Lung (tissue), 12 donors: Measurements from ENCODE around the gene SLC35B1. TPM values are rescaled to one million over a fixed set of nuclear protein-coding genes. Genes with fewer than 3 reads are reported as not detected.

Experiments used
- ATAC-seq: fragments of 200-7000 bp; cut with Tn5 transposase; one replicate; pipeline ENCODE4 v1.9.1; 2020; ENCODE audit warnings: moderate number of reproducible peaks; ENCODE audit not compliant: insufficient read depth, low FRiP score
- DNase-seq, 3 donors: peaks; one replicate each; pipeline ENCODE4 v3.0.0-alpha.2; 2013 to 2017
- H3K27ac ChIP-seq, 2 donors: one replicate each; pipeline ENCODE4 v1.5.1; 2013; ENCODE audit warnings: mild to moderate bottlenecking in 2 of 2, moderate library complexity in 2 of 2, control low read depth in 1 of 2, inconsistent platforms in 1 of 2, low read depth in 1 of 2, low read length in 1 of 2
- H3K27me3 ChIP-seq, 3 donors: one replicate each; pipeline ENCODE4 v1.5.1; 2013; ENCODE audit warnings: low read length in 2 of 3; ENCODE audit not compliant: control insufficient read depth in 3 of 3, insufficient read depth in 3 of 3
- H3K36me3 ChIP-seq, 4 donors: one replicate each; pipeline ENCODE4 v1.5.1; 2013; ENCODE audit warnings: low read length in 4 of 4, mild to moderate bottlenecking in 1 of 4, moderate library complexity in 1 of 4; ENCODE audit not compliant: control insufficient read depth in 4 of 4, insufficient read depth in 4 of 4
- H3K4me1 ChIP-seq, 5 donors: one replicate each; pipeline ENCODE4 v1.5.1; 2013; ENCODE audit warnings: low read length in 5 of 5, mild to moderate bottlenecking in 2 of 5, moderate library complexity in 1 of 5; ENCODE audit not compliant: control insufficient read depth in 5 of 5, insufficient read depth in 5 of 5
- H3K4me3 ChIP-seq: one replicate; pipeline ENCODE4 v1.5.1; 2013; ENCODE audit warnings: mild to moderate bottlenecking, control low read depth, moderate library complexity
- H3K9ac ChIP-seq, 2 donors: one replicate each; pipeline ENCODE4 v1.5.1; 2013; ENCODE audit warnings: low read length in 2 of 2, control low read depth in 1 of 2; ENCODE audit not compliant: insufficient read depth in 1 of 2
- H3K9me3 ChIP-seq, 4 donors: one replicate each; pipeline ENCODE4 v1.5.1; 2013; ENCODE audit warnings: low read length in 3 of 4, mild to moderate bottlenecking in 1 of 4, moderate library complexity in 1 of 4; ENCODE audit not compliant: control insufficient read depth in 4 of 4, insufficient read depth in 3 of 4
- CTCF ChIP-seq: IDR thresholded peaks from 2 replicates; pipeline ENCODE4 v1.5.1; 2012; ENCODE audit warnings: mild to moderate bottlenecking; ENCODE audit errors: control extremely low read depth, extremely low read depth
- WGBS, 2 donors: extraction: QIAGEN DNeasy Blood & Tissue Kit; methylation state at CpG; one replicate each; pipeline ENCODE4 v1.1.7; 2013; 5-methylcytosine and 5-hydroxymethylcytosine counted together
- polyA plus RNA-seq, 2 donors: library from polyadenylated mRNA; stranded (reverse); fragments of 200-250 nt; gene quantifications; one replicate each; pipeline ENCODE4 v1.2.1, GENCODE V29; 2013
- total RNA-seq, 2 donors: library from RNA; depleted of rRNA in 1 of 2; stranded (reverse); fragments of >200 nt in 1 of 2; gene quantifications; one replicate each; pipeline ENCODE4 v1.2.1, GENCODE V29; 2014 to 2021
- donor health status: control.
- donor health status: control.
- donor health status: Bipolar disorder and iron deficiency.
- donor health status: healthy.
- donor health status: DM: yes; HTN: yes; CAD: no.

Gene SLC35B1
- total and polyA plus RNA-seq, 4 donors: 29.5 to 84.1 (median 69.3) TPM

GRCh38 chr17:49747632-49748031, 39.9 kb upstream of the SLC35B1 start:
- 39 to 62% methylated on average over 1 of the region's 1 CpG for WGBS, 2 donors
- no peak for ATAC-seq
- Histone ChIP-seq H3K4me3 (no peak overlapping the region), H3K27me3 (no peaks in the 10 kb centered on the region), H3K9ac (no peak overlapping the region), H3K27ac (no peak overlapping the region), H3K4me1 (peaks cover 3 to 18% (median 10%) of the 10 kb centered on the region in 5 donors), H3K9me3 (no peaks in the 10 kb centered on the region), H3K36me3 (no peaks in the 10 kb centered on the region)
- no peak for DNase-seq
- TF ChIP-seq CTCF: no peak

GRCh38 chr17:49746791-49747490, 39.2 kb upstream of the SLC35B1 start:
- no peak overlapping the region for H3K4me3 ChIP-seq
- H3K9ac ChIP-seq: no peak overlapping the region
- no peak for TF ChIP-seq CTCF
- no peaks in the 10 kb centered on the region for H3K9me3 ChIP-seq
- DNase-seq (no peak), ATAC-seq (no peak)
- peaks cover 3 to 19% (median 12%) of the 10 kb centered on the region in 5 donors for H3K4me1 ChIP-seq
- no peaks in the 10 kb centered on the region for H3K36me3 ChIP-seq
- 58 to 64% methylated on average over 5 of the region's 5 CpGs for WGBS, 2 donors
- H3K27ac ChIP-seq: peak overlapping the region; percentile 33 to 54
- no peaks in the 10 kb centered on the region for H3K27me3 ChIP-seq

GRCh38 chr17:49745175-49746139, 37.7 kb upstream of the SLC35B1 start:
- ATAC-seq (no peak), DNase-seq (no peak)
- Histone ChIP-seq H3K4me3 (no peak overlapping the region), H3K27me3 (no peaks in the 10 kb centered on the region), H3K36me3 (no peaks in the 10 kb centered on the region), H3K9me3 (no peaks in the 10 kb centered on the region), H3K27ac (no peak overlapping the region), H3K4me1 (peaks cover 8 to 23% (median 21%) of the 10 kb centered on the region in 5 donors), H3K9ac (no peak overlapping the region)
- WGBS, 2 donors: 66 to 75% methylated on average over 1 of the region's 1 CpG
- no peak for TF ChIP-seq CTCF
